Endothelial cell of umbilical vein (primary cell): ENCODE results near the gene KCNS1.

Source experiments
- GATA2 ChIP-seq: IDR thresholded peaks from 2 replicates; pipeline ENCODE4 v1.7.0; 2011; ENCODE audit warnings: low read depth, mild to moderate bottlenecking, moderate library complexity, mixed read lengths, low read length; ENCODE audit not compliant: insufficient read length, insufficient read depth
- JUN ChIP-seq: IDR thresholded peaks from 2 replicates; pipeline ENCODE4 v1.6.1; 2011; ENCODE audit warnings: borderline replicate concordance, low read depth; ENCODE audit not compliant: insufficient read length, insufficient read depth
- POLR2AphosphoS5 ChIP-seq: IDR thresholded peaks from 2 replicates; pipeline ENCODE4 v1.6.1; 2012; ENCODE audit warnings: low read depth, mild to moderate bottlenecking, control low read depth, low read length, moderate library complexity; ENCODE audit not compliant: insufficient read depth
- TF ChIP-seq, protein P1 (sequence below), 2 donors: IDR thresholded peaks; 1 replicate in 1 of 2; 2 replicates in 1 of 2; pipeline ENCODE4 v1.5.1; 2011; ENCODE audit warnings: low read length in 2 of 2, mild to moderate bottlenecking in 2 of 2, moderate library complexity in 2 of 2, control low read depth in 1 of 2, inconsistent platforms in 1 of 2, low read depth in 1 of 2; ENCODE audit not compliant: insufficient read depth in 1 of 2; ENCODE audit errors: extremely low read depth in 1 of 2

DNA sequence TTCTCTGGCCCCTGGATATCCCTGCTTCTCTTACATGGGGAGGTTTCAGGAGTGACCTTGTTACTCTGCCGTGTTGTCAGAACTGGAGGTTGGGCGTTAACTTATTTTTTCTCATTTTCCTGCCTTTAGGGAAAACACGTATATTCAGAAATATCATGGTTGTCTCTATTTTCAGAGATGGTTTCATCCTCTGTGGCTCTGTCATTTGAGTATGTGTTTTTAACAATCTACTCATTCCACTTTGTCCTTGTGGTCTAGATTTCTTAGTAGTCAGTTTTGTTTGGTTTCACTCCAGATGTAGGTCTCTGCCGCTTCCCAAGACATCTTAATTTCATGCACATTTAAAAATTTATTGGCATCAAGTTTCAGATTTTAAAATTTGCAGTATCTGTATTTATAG, 45.9 kb downstream of the KCNS1 start:
- TF ChIP-seq, protein P1, sequence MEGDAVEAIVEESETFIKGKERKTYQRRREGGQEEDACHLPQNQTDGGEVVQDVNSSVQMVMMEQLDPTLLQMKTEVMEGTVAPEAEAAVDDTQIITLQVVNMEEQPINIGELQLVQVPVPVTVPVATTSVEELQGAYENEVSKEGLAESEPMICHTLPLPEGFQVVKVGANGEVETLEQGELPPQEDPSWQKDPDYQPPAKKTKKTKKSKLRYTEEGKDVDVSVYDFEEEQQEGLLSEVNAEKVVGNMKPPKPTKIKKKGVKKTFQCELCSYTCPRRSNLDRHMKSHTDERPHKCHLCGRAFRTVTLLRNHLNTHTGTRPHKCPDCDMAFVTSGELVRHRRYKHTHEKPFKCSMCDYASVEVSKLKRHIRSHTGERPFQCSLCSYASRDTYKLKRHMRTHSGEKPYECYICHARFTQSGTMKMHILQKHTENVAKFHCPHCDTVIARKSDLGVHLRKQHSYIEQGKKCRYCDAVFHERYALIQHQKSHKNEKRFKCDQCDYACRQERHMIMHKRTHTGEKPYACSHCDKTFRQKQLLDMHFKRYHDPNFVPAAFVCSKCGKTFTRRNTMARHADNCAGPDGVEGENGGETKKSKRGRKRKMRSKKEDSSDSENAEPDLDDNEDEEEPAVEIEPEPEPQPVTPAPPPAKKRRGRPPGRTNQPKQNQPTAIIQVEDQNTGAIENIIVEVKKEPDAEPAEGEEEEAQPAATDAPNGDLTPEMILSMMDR (IDR thresholded peaks at IDR 0.05; ENCODE audit: extremely low read depth in 1 of 2, insufficient read depth in 1 of 2, low read depth in 1 of 2, low read length in 2 of 2) = no peak
- no peak for TF ChIP-seq JUN
- TF ChIP-seq POLR2AphosphoS5 = no peak
- no peak for TF ChIP-seq GATA2
